ENCODE measurements around the gene OSM. TPM values are rescaled to one million over a fixed set of nuclear protein-coding genes. Genes with fewer than 3 reads are reported as not detected.

Gene OSM
- total RNA-seq, 6 donors from 2014 or later = 0.98 to 11.7 (median 5.1) TPM

GRCh38 chr22:30265823-30266444, 717 bp downstream of the OSM start:
- Histone ChIP-seq H3K36me3 (no peaks in the 10 kb centered on the region), H3K9me3 (no peaks in the 10 kb centered on the region), H3K27ac (peak overlapping the region; percentile 82 to 95 (median 88)), H3K4me1 (peaks cover 3 to 18% (median 9%) of the 10 kb centered on the region in 4 donors), H3K27me3 (no peaks in the 10 kb centered on the region), H3K4me3 (peak overlapping the region in 3 of 4 donors; percentile 33 to 52 (median 35))
- peak; percentile 47 to 63 for ATAC-seq (ENCODE audit: low FRiP score in 2 of 2)
- TF ChIP-seq POLR2AphosphoS5 (IDR thresholded peaks at IDR 0.05) (peak; percentile 82 to 90), POLR2A (IDR thresholded peaks at IDR 0.05) (peak; percentile 21 to 84 (median 45)), EP300 (IDR thresholded peaks at IDR 0.05) (peak in 1 of 4 donors; percentile 14), CTCF (IDR thresholded peaks at IDR 0.05) (no peak)
- DNase-seq = peak; percentile 79 to 92
- WGBS, 2 donors = 55 to 70% methylated on average over 7 to 13 of the region's 24 CpGs

- H3K4me1 ChIP-seq = peaks cover 3 to 18% (median 9%) of the 10 kb centered on the region in 4 donors
- TF ChIP-seq POLR2AphosphoS5 (IDR thresholded peaks at IDR 0.05) = no peak
- TF ChIP-seq EP300 (IDR thresholded peaks at IDR 0.05) = no peak
- no peak for TF ChIP-seq CTCF (IDR thresholded peaks at IDR 0.05)
- DNase-seq = no peak
- 67 to 85% methylated on average over 2 to 9 of the region's 9 CpGs for WGBS, 2 donors
- no peak for ATAC-seq (ENCODE audit: low FRiP score in 2 of 2)
- peak overlapping the region in 3 of 4 donors; percentile 33 to 52 (median 35) for H3K4me3 ChIP-seq
- no peaks in the 10 kb centered on the region for H3K36me3 ChIP-seq
- no peaks in the 10 kb centered on the region for H3K9me3 ChIP-seq
- peak overlapping the region; percentile 82 to 95 (median 88) for H3K27ac ChIP-seq
- H3K27me3 ChIP-seq = no peaks in the 10 kb centered on the region
Measured at GRCh38 chr22:30265131-30265720, 1.4 kb downstream of the OSM start.

GRCh38 chr22:30263883-30264282, 2.8 kb downstream of the OSM start:
- Histone ChIP-seq H3K27me3 (no peaks in the 10 kb centered on the region), H3K9me3 (no peaks in the 10 kb centered on the region), H3K36me3 (no peaks in the 10 kb centered on the region), H3K4me1 (peaks cover 3 to 18% (median 9%) of the 10 kb centered on the region in 4 donors), H3K27ac (peak overlapping the region in 2 of 4 donors; percentile 56 to 72), H3K4me3 (no peak overlapping the region)
- ATAC-seq (ENCODE audit: low FRiP score in 2 of 2) (no peak), DNase-seq (no peak)
- TF ChIP-seq POLR2A (IDR thresholded peaks at IDR 0.05) (no peak), POLR2AphosphoS5 (IDR thresholded peaks at IDR 0.05) (no peak), CTCF (IDR thresholded peaks at IDR 0.05) (no peak), EP300 (IDR thresholded peaks at IDR 0.05) (no peak)
- 94 to 100% methylated on average over 1 to 16 of the region's 17 CpGs for WGBS, 2 donors

GRCh38 chr22:30262917-30263741, 3.5 kb downstream of the OSM start:
- Histone ChIP-seq H3K27ac (peak overlapping the region in 3 of 4 donors; percentile 2 to 72 (median 56)), H3K9me3 (no peaks in the 10 kb centered on the region), H3K27me3 (no peaks in the 10 kb centered on the region), H3K4me3 (peak overlapping the region; percentile 3 to 31 (median 24)), H3K36me3 (no peaks in the 10 kb centered on the region), H3K4me1 (peaks cover 3 to 18% (median 9%) of the 10 kb centered on the region in 4 donors)
- ATAC-seq (ENCODE audit: low FRiP score in 2 of 2) = peak in 1 of 2 donors; percentile 61
- peak in 1 of 2 donors; percentile 87 for DNase-seq
- TF ChIP-seq POLR2AphosphoS5 (IDR thresholded peaks at IDR 0.05) = peak; percentile 56 to 61
- TF ChIP-seq POLR2A (IDR thresholded peaks at IDR 0.05) = peak in 1 of 4 donors; percentile 44
- no peak for TF ChIP-seq EP300 (IDR thresholded peaks at IDR 0.05)
- TF ChIP-seq CTCF (IDR thresholded peaks at IDR 0.05) = peak; percentile 92 to 99 (median 96)
- 19 to 22% methylated on average over 22 to 24 of the region's 27 CpGs for WGBS, 2 donors
